Amygdala (tissue), 56 donors: ENCODE measurements around the gene GAGE13.
"Not testable (repeated sequence)": the region's sequence is repeated elsewhere in the genome, so short reads cannot be mapped to it uniquely, and the experiment has no call there.

ENCODE experiments used
- DNase-seq, 56 donors: peaks; one replicate each; lab custom pipeline; 2025; lab: John Stamatoyannopoulos, UW

The GAGE13 gene

DNA sequence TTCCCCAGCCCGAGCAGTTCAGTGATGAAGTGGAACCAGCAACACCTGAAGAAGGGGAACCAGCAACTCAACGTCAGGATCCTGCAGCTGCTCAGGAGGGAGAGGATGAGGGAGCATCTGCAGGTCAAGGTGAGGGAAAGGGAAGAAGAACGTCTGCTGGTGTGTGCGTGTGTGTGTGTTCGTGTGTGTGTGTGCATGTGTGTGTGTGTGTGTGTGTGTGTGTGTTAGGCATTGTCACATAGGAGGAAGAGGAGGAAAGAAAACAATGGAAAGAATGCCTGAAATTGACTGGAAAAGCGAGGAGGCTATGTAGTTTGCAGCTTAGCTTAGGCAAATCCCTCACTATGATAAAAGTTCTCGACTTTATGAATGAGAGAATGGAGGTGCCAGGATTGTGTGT is 7.6 kb upstream of the GAGE13 start:
- not testable (repeated sequence) for DNase-seq

DNA sequence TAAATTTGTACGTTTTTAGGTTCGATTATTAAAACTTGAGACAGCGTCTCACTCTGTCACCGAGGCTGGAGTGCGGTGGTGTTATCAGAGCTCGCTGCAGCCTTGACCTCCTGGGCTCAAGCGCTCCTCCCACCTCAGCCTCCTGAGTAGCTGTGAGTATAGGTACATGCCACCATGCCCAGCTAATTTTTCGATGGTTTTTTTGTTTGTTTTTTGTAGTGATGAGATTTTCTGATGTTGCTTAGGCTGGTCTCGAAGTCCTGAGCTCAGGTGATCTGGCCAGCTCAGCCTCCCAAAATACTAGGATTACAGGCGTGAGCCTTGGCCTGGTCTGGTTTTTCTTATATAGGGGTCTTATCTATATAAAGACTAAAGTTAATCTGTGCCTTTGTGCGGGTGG is 961 bp upstream of the GAGE13 start:
- not testable (repeated sequence) for DNase-seq

DNA sequence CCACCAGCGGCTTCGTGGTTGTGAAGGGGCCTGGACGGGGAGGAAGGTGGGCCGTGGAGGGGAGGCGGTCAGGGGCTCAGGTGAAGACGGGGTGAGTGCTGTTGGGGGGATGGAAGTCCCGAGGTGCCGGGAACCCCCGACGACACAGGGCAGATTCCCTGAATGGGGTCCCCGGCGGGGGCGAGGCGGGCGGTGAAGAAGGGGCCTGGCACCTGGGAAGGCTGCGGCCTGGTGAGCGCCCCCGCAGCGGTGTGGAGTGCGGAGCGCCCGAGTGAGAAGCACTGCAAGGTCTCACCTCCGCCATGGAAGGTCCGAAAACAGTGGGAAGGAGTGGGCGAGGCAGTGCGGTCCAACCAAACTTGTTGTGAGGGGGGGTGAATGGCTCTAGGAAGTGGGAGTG is 459 bp downstream of the GAGE13 start:
- DNase-seq: not testable (repeated sequence)

DNA sequence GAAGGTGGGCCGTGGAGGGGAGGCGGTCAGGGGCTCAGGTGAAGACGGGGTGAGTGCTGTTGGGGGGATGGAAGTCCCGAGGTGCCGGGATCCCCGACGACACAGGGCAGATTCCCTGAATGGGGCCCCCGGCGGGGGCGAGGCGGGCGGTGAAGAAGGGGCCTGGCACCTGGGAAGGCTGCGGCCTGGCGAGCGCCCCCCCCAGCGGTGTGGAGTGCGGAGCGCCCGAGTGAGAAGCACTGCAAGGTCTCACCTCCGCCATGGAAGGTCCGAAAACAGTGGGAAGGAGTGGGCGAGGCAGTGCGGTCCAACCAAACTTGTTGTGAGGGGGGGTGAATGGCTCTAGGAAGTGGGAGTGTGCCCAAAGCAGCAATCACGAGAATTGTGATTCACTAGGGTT is 10.1 kb downstream of the GAGE13 start:
- not testable (repeated sequence) for DNase-seq

DNA sequence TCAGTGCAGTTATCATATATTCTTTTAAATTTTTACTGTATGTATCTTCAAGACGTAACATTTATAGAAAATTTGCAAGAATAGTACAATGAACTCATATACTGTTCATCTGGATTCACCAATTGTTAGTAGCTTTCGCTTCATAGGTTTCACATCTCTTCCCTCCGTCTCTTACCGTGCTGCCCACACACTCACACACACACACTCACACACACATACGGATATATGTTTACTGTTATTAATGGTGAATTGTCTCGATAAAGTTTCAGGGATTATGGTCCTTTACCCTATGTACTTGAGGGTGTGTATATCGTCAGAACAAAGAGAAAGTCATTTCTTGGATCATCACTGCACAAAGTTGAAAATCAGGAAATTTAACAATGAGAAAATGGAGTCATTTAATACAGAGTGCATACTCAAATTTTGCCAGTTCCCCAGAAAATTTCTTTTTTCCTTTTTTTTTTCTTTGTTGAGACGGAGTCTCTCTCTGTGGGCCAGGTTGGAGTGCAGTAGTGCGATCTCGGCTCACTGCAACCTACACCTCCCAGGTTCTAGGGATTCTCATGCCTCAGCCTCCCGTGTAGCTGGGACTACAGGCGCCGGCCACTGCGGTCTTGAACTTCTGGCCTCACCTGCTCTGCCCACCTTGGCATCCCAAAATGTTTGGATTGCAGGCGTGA is 13.3 kb downstream of the GAGE13 start:
- not testable (repeated sequence) for DNase-seq

DNA sequence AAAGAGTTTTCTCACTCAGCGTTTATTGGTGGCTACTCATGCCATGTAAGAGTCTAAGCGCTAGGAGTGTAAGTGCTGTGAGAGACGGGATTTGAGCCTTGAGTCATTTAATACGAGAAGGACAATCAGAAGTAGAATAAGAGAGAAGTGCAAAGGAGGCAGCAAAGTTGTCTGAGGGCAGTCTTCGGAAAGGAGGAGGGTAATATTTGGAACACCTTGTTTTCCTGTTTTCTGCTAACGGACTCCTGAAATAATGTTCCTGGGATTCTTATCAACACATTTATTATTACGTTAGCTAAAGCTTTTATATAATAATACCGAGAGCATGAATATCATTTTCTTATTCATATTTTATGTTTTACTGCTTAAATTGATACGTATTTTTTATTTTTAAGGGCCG is 14.0 kb downstream of the GAGE13 start:
- DNase-seq: not testable (repeated sequence)

DNA sequence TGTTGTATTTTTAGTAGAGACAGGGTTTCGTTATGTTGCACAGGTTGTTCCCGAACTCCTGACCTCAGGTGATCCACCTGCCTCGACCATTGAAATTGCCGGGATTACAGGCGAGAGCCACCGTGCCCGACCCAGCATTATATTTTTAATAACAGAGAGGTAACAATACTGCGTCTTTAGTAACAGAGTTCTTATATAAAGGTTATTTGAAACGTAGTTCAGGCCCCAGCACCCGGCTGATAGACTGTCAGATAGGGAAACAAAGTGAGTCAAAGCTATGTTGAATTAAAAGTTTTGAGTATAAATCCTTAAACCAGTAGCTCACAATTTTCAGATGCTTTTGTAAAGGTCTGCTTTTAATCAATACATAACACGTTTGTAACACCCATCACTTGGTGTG is 14.8 kb downstream of the GAGE13 start:
- DNase-seq: not testable (repeated sequence)
